Measurements from ENCODE around the gene KDM6B. TPM values are rescaled to one million over a fixed set of nuclear protein-coding genes. Genes with fewer than 3 reads are reported as not detected.
"Not testable (repeated sequence)": the region's sequence is repeated elsewhere in the genome, so short reads cannot be mapped to it uniquely, and the experiment has no call there.

KDM6B gene
- polyA plus RNA-seq, 1 donor: 22.5 TPM

- DNase-seq: no peak
Measured at GRCh38 chr17:7852919-7853690, 19.1 kb downstream of the KDM6B start.

- DNase-seq: no peak
Measured at GRCh38 chr17:7853691-7854038, 19.6 kb downstream of the KDM6B start.

- no peak for DNase-seq
Measured at GRCh38 chr17:7854078-7854777, 20.2 kb downstream of the KDM6B start.

- no peak for DNase-seq
Measured at GRCh38 chr17:7854851-7855659, 21.0 kb downstream of the KDM6B start, which contains the start of gene TMEM88. Gene TMEM88 (plus strand): TSS chr17:7855066. CDS start chr17:7855075, 9 bp downstream.

- DNase-seq: no peak
Measured at GRCh38 chr17:7855660-7856010, 21.6 kb downstream of the KDM6B start.

- peak; percentile 58 for DNase-seq
Measured at GRCh38 chr17:7856011-7856810, 22.2 kb downstream of the KDM6B start.

GRCh38 chr17:7856811-7857712, 23.0 kb downstream of the KDM6B start, which contains the start of gene NAA38:
Gene NAA38 (minus strand): TSS chr17:7857559. CDS start chr17:7857463, 96 bp downstream.
- DNase-seq: peak; percentile 99

- peak; percentile 93 for DNase-seq
Measured at GRCh38 chr17:7857713-7858521, 23.9 kb downstream of the KDM6B start, which contains the start of gene CYB5D1. Gene CYB5D1 (plus strand): TSS chr17:7858003. CDS start chr17:7858135, 132 bp downstream.

GRCh38 chr17:7858522-7858810, 24.4 kb downstream of the KDM6B start:
- no peak for DNase-seq

GRCh38 chr17:7859028-7859427, 25.0 kb downstream of the KDM6B start:
- DNase-seq: no peak

GRCh38 chr17:7862692-7863437, 28.8 kb downstream of the KDM6B start:
- DNase-seq: no peak

GRCh38 chr17:7864384-7864783, 30.4 kb downstream of the KDM6B start:
- not testable (repeated sequence) for DNase-seq

- DNase-seq: no peak
Measured at GRCh38 chr17:7864995-7865650, 31.1 kb downstream of the KDM6B start.

GRCh38 chr17:7867881-7868329, 33.9 kb downstream of the KDM6B start:
- no peak for DNase-seq

- no peak for DNase-seq
Measured at GRCh38 chr17:7873051-7873450, 39.0 kb downstream of the KDM6B start.

- no peak for DNase-seq
Measured at GRCh38 chr17:7875804-7876370, 41.9 kb downstream of the KDM6B start.

GRCh38 chr17:7878234-7878633, 44.2 kb downstream of the KDM6B start:
- no peak for DNase-seq

GRCh38 chr17:7880076-7880868, 46.3 kb downstream of the KDM6B start:
- DNase-seq: no peak
